ENCODE data around the gene THAP11.

The THAP11 gene

GRCh38 chr16:67881621-67882161 is 39.6 kb downstream of the THAP11 start:
- POLR2A ChIA-PET = no interaction called here
- DNase-seq = no peak
- Histone ChIP-seq H3K27ac (ENCODE audit: insufficient read depth in 1 of 2, low read depth in 1 of 2, low read length in 2 of 2, poor library complexity in 1 of 2, severe bottlenecking in 2 of 2) (no peak overlapping the region), H3K4me1 (ENCODE audit: control extremely low read depth in 1 of 4, control insufficient read depth in 4 of 4, insufficient read depth in 4 of 4, low read length in 3 of 4) (no peaks in the 10 kb centered on the region), H3K36me3 (ENCODE audit: control insufficient read depth in 4 of 4, insufficient read depth in 4 of 4, low read length in 3 of 4) (peaks cover 17 to 94% (median 82%) of the 10 kb centered on the region in 4 experiments), H3K9me3 (ENCODE audit: control extremely low read depth in 1 of 5, control insufficient read depth in 4 of 5, insufficient read depth in 2 of 5, low read depth in 1 of 5, low read length in 4 of 5) (no peaks in the 10 kb centered on the region), H3K27me3 (replicated peaks in 2 of 5; ENCODE audit: control insufficient read depth in 4 of 5, insufficient read depth in 5 of 5, low read length in 4 of 5) (no peaks in the 10 kb centered on the region), H3K4me3 (ENCODE audit: control insufficient read depth in 1 of 7, extremely low read depth in 1 of 7, insufficient read depth in 4 of 7, low read depth in 2 of 7, low read length in 6 of 7) (no peak overlapping the region)
- CTCF ChIA-PET = interaction anchor here (0.7 to 20.3 kb wide), 14 partner anchors 9 to 347 kb away, joined by 3 to 359 read pairs (median 4); partner anchors contain the start of genes CTRL, EDC4 and PSMB10
- WGBS (ENCODE audit: insufficient coverage) = 98% methylated on average over 18 of the region's 21 CpGs

GRCh38 chr16:67882374-67883145 is 40.4 kb downstream of the THAP11 start:
- Histone ChIP-seq H3K27me3 (replicated peaks in 2 of 5; ENCODE audit: control insufficient read depth in 4 of 5, insufficient read depth in 5 of 5, low read length in 4 of 5) (no peaks in the 10 kb centered on the region), H3K4me3 (ENCODE audit: control insufficient read depth in 1 of 7, extremely low read depth in 1 of 7, insufficient read depth in 4 of 7, low read depth in 2 of 7, low read length in 6 of 7) (no peak overlapping the region), H3K4me1 (ENCODE audit: control extremely low read depth in 1 of 4, control insufficient read depth in 4 of 4, insufficient read depth in 4 of 4, low read length in 3 of 4) (no peaks in the 10 kb centered on the region), H3K9me3 (ENCODE audit: control extremely low read depth in 1 of 5, control insufficient read depth in 4 of 5, insufficient read depth in 2 of 5, low read depth in 1 of 5, low read length in 4 of 5) (no peaks in the 10 kb centered on the region), H3K36me3 (ENCODE audit: control insufficient read depth in 4 of 4, insufficient read depth in 4 of 4, low read length in 3 of 4) (peaks cover 12 to 89% (median 74%) of the 10 kb centered on the region in 4 experiments), H3K27ac (ENCODE audit: insufficient read depth in 1 of 2, low read depth in 1 of 2, low read length in 2 of 2, poor library complexity in 1 of 2, severe bottlenecking in 2 of 2) (no peak overlapping the region)
- POLR2A ChIA-PET = interaction anchor here (0.9 kb wide), 1 partner anchor 17 kb away, joined by 4 read pairs; no protein-coding TSS in a partner anchor
- CTCF ChIA-PET = interaction anchor here (0.6 to 20.3 kb wide), 20 partner anchors 8 to 346 kb away, joined by 3 to 359 read pairs (median 4); partner anchors contain the start of genes CTRL, EDC4 and PSMB10
- no peak for DNase-seq
- 95% methylated on average over 18 of the region's 18 CpGs for WGBS (ENCODE audit: insufficient coverage)

GRCh38 chr16:67883146-67883871 is 41.2 kb downstream of the THAP11 start:
- Histone ChIP-seq H3K27me3 (replicated peaks in 2 of 5; ENCODE audit: control insufficient read depth in 4 of 5, insufficient read depth in 5 of 5, low read length in 4 of 5) (no peaks in the 10 kb centered on the region), H3K36me3 (ENCODE audit: control insufficient read depth in 4 of 4, insufficient read depth in 4 of 4, low read length in 3 of 4) (peaks cover 10 to 81% (median 67%) of the 10 kb centered on the region in 4 experiments), H3K4me3 (ENCODE audit: control insufficient read depth in 1 of 7, extremely low read depth in 1 of 7, insufficient read depth in 4 of 7, low read depth in 2 of 7, low read length in 6 of 7) (no peak overlapping the region), H3K27ac (ENCODE audit: insufficient read depth in 1 of 2, low read depth in 1 of 2, low read length in 2 of 2, poor library complexity in 1 of 2, severe bottlenecking in 2 of 2) (no peak overlapping the region), H3K9me3 (ENCODE audit: control extremely low read depth in 1 of 5, control insufficient read depth in 4 of 5, insufficient read depth in 2 of 5, low read depth in 1 of 5, low read length in 4 of 5) (no peaks in the 10 kb centered on the region), H3K4me1 (ENCODE audit: control extremely low read depth in 1 of 4, control insufficient read depth in 4 of 4, insufficient read depth in 4 of 4, low read length in 3 of 4) (no peaks in the 10 kb centered on the region)
- ChIA-PET CTCF (interaction anchor here (0.7 to 20.3 kb wide), 28 partner anchors 7 to 347 kb away, joined by 3 to 359 read pairs (median 6); partner anchors contain the start of genes CTRL, PSMB10 and RANBP10), POLR2A (interaction anchor here (0.8 to 0.9 kb wide), 2 partner anchors 16 to 52 kb away, joined by 3 to 4 read pairs; no protein-coding TSS in a partner anchor)
- DNase-seq = no peak
- 92% methylated on average over 3 of the region's 6 CpGs for WGBS (ENCODE audit: insufficient coverage)

- no peak overlapping the region for H3K27ac ChIP-seq (ENCODE audit: insufficient read depth in 1 of 2, low read depth in 1 of 2, low read length in 2 of 2, poor library complexity in 1 of 2, severe bottlenecking in 2 of 2)
- ChIA-PET POLR2A (interaction anchor here (0.8 kb wide), 1 partner anchor 52 kb away, joined by 3 read pairs; no protein-coding TSS in a partner anchor), CTCF (interaction anchor here (0.7 to 20.3 kb wide), 27 partner anchors 8 to 346 kb away, joined by 3 to 359 read pairs (median 7); partner anchors contain the start of genes CTRL, PSMB10 and RANBP10)
- DNase-seq = peak; percentile 50 to 70 (median 66)
- H3K4me1 ChIP-seq (ENCODE audit: control extremely low read depth in 1 of 4, control insufficient read depth in 4 of 4, insufficient read depth in 4 of 4, low read length in 3 of 4) = no peaks in the 10 kb centered on the region
- H3K4me3 ChIP-seq (ENCODE audit: control insufficient read depth in 1 of 7, extremely low read depth in 1 of 7, insufficient read depth in 4 of 7, low read depth in 2 of 7, low read length in 6 of 7) = no peak overlapping the region
- no peaks in the 10 kb centered on the region for H3K27me3 ChIP-seq (replicated peaks in 2 of 5; ENCODE audit: control insufficient read depth in 4 of 5, insufficient read depth in 5 of 5, low read length in 4 of 5)
- WGBS (ENCODE audit: insufficient coverage) = 65% methylated on average over 11 of the region's 11 CpGs
- peaks cover 10 to 76% (median 62%) of the 10 kb centered on the region in 4 experiments for H3K36me3 ChIP-seq (ENCODE audit: control insufficient read depth in 4 of 4, insufficient read depth in 4 of 4, low read length in 3 of 4)
- no peaks in the 10 kb centered on the region for H3K9me3 ChIP-seq (ENCODE audit: control extremely low read depth in 1 of 5, control insufficient read depth in 4 of 5, insufficient read depth in 2 of 5, low read depth in 1 of 5, low read length in 4 of 5)
Measured at GRCh38 chr16:67883872-67884261, 41.7 kb downstream of the THAP11 start.

- Histone ChIP-seq H3K36me3 (ENCODE audit: control insufficient read depth in 4 of 4, insufficient read depth in 4 of 4, low read length in 3 of 4) (peaks cover 10 to 67% (median 55%) of the 10 kb centered on the region in 4 experiments), H3K4me1 (ENCODE audit: control extremely low read depth in 1 of 4, control insufficient read depth in 4 of 4, insufficient read depth in 4 of 4, low read length in 3 of 4) (no peaks in the 10 kb centered on the region), H3K27ac (ENCODE audit: insufficient read depth in 1 of 2, low read depth in 1 of 2, low read length in 2 of 2, poor library complexity in 1 of 2, severe bottlenecking in 2 of 2) (peak within 1 kb of the TSS in 1 of 2 experiments; percentile 43), H3K9me3 (ENCODE audit: control extremely low read depth in 1 of 5, control insufficient read depth in 4 of 5, insufficient read depth in 2 of 5, low read depth in 1 of 5, low read length in 4 of 5) (no peaks in the 10 kb centered on the region), H3K27me3 (replicated peaks in 2 of 5; ENCODE audit: control insufficient read depth in 4 of 5, insufficient read depth in 5 of 5, low read length in 4 of 5) (no peaks in the 10 kb centered on the region), H3K4me3 (ENCODE audit: control insufficient read depth in 1 of 7, extremely low read depth in 1 of 7, insufficient read depth in 4 of 7, low read depth in 2 of 7, low read length in 6 of 7) (no peak within 1 kb of the TSS)
- ChIA-PET CTCF (interaction anchor here (0.5 to 20.3 kb wide), 15 partner anchors 10 to 343 kb away, joined by 3 to 359 read pairs (median 8); partner anchors contain the start of genes CTRL and PSMB10), POLR2A (no interaction called here)
- WGBS (ENCODE audit: insufficient coverage) = 97% methylated on average over 16 of the region's 22 CpGs
- DNase-seq = no peak
Measured at GRCh38 chr16:67884684-67885083, 42.6 kb downstream of the THAP11 start, which contains the start of gene NRN1L. TSS of gene NRN1L (plus strand) at chr16:67884885. CDS start at chr16:67884904, 19 bp downstream.

- Histone ChIP-seq H3K27me3 (replicated peaks in 2 of 5; ENCODE audit: control insufficient read depth in 4 of 5, insufficient read depth in 5 of 5, low read length in 4 of 5) (no peaks in the 10 kb centered on the region), H3K36me3 (ENCODE audit: control insufficient read depth in 4 of 4, insufficient read depth in 4 of 4, low read length in 3 of 4) (peaks cover 6 to 59% (median 49%) of the 10 kb centered on the region in 4 experiments), H3K4me3 (ENCODE audit: control insufficient read depth in 1 of 7, extremely low read depth in 1 of 7, insufficient read depth in 4 of 7, low read depth in 2 of 7, low read length in 6 of 7) (no peak overlapping the region), H3K27ac (ENCODE audit: insufficient read depth in 1 of 2, low read depth in 1 of 2, low read length in 2 of 2, poor library complexity in 1 of 2, severe bottlenecking in 2 of 2) (peak overlapping the region in 1 of 2 experiments; percentile 43), H3K9me3 (ENCODE audit: control extremely low read depth in 1 of 5, control insufficient read depth in 4 of 5, insufficient read depth in 2 of 5, low read depth in 1 of 5, low read length in 4 of 5) (no peaks in the 10 kb centered on the region), H3K4me1 (ENCODE audit: control extremely low read depth in 1 of 4, control insufficient read depth in 4 of 4, insufficient read depth in 4 of 4, low read length in 3 of 4) (no peaks in the 10 kb centered on the region)
- ChIA-PET CTCF (interaction anchor here (0.6 to 20.3 kb wide), 10 partner anchors 21 to 345 kb away, joined by 3 to 359 read pairs (median 4); partner anchors contain the start of genes CTRL and PSMB10), POLR2A (interaction anchor here (0.6 kb wide), 1 partner anchor 124 kb away, joined by 3 read pairs; no protein-coding TSS in a partner anchor)
- no peak for DNase-seq
- WGBS (ENCODE audit: insufficient coverage) = 97% methylated on average over 9 of the region's 12 CpGs
Measured at GRCh38 chr16:67885545-67885944, 43.4 kb downstream of the THAP11 start.

All from common myeloid progenitor, CD34-positive (primary cell).